ENCODE data around the gene TMC8.

- TF ChIP-seq POLR2A (IDR thresholded peaks at IDR 0.05) (no peak), CTCF (IDR thresholded peaks at IDR 0.05) (no peak)
Observed at GRCh38 chr17:78132767-78133178, 2.2 kb downstream of the TMC8 start.
